HG03108 (cell line): ENCODE results near the gene CTIF.

Experiments used
- ATAC-seq: cut with Tn5 transposase; IDR thresholded peaks from one replicate; pipeline ENCODE4 v1.9.1; 2021; ENCODE audit warnings: moderate library complexity; ENCODE audit not compliant: unreplicated experiment

Gene CTIF

GRCh38 chr18:48550101-48550729 lies 11.4 kb downstream of the CTIF start:
- no peak for ATAC-seq

- no peak for ATAC-seq
Measured at GRCh38 chr18:48551100-48551499, 12.3 kb downstream of the CTIF start.

- no peak for ATAC-seq
Measured at GRCh38 chr18:48552130-48552529, 13.3 kb downstream of the CTIF start.

GRCh38 chr18:48553236-48553635 lies 14.4 kb downstream of the CTIF start:
- ATAC-seq, result no peak

- ATAC-seq, result no peak
Measured at GRCh38 chr18:48554610-48555400, 16.0 kb downstream of the CTIF start.

- ATAC-seq, result no peak
Measured at GRCh38 chr18:48555465-48555995, 16.7 kb downstream of the CTIF start.

GRCh38 chr18:48557640-48558174 lies 18.9 kb downstream of the CTIF start:
- ATAC-seq, result no peak

GRCh38 chr18:48558248-48558647 lies 19.4 kb downstream of the CTIF start:
- no peak for ATAC-seq

GRCh38 chr18:48560491-48560890 lies 21.7 kb downstream of the CTIF start:
- ATAC-seq, result no peak

GRCh38 chr18:48562075-48562474 lies 23.2 kb downstream of the CTIF start:
- no peak for ATAC-seq

- ATAC-seq, result no peak
Measured at GRCh38 chr18:48563027-48563426, 24.2 kb downstream of the CTIF start.

- ATAC-seq, result no peak
Measured at GRCh38 chr18:48564139-48564538, 25.3 kb downstream of the CTIF start.

GRCh38 chr18:48565105-48565504 lies 26.3 kb downstream of the CTIF start:
- no peak for ATAC-seq

- no peak for ATAC-seq
Measured at GRCh38 chr18:48566589-48566988, 27.8 kb downstream of the CTIF start.

GRCh38 chr18:48567388-48567787 lies 28.6 kb downstream of the CTIF start:
- no peak for ATAC-seq

GRCh38 chr18:48569139-48569914 lies 30.5 kb downstream of the CTIF start:
- no peak for ATAC-seq

GRCh38 chr18:48569915-48570264 lies 31.1 kb downstream of the CTIF start:
- no peak for ATAC-seq

- ATAC-seq, result no peak
Measured at GRCh38 chr18:48570313-48570712, 31.5 kb downstream of the CTIF start.

GRCh38 chr18:48571639-48572384 lies 33.0 kb downstream of the CTIF start:
- ATAC-seq, result no peak

- no peak for ATAC-seq
Measured at GRCh38 chr18:48572402-48573126, 33.7 kb downstream of the CTIF start.
